Esophagus (tissue), 2 donors: Measurements from ENCODE around the gene BRD1. TPM values are rescaled to one million over a fixed set of nuclear protein-coding genes. Genes with fewer than 3 reads are reported as not detected.
A peak's percentile ranks its signal among the peaks of the same experiment; 100 is the strongest.

Experiments used
- H3K27ac ChIP-seq, 2 donors: one replicate each; pipeline ENCODE4 v1.5.1; 2013; ENCODE audit warnings: low read depth in 2 of 2, mild to moderate bottlenecking in 2 of 2, inconsistent platforms in 1 of 2, low read length in 1 of 2, moderate library complexity in 1 of 2
- H3K27me3 ChIP-seq, 2 donors: one replicate each; pipeline ENCODE4 v1.6.1; 2013; ENCODE audit warnings: low read length in 2 of 2, control low read depth in 1 of 2, mild to moderate bottlenecking in 1 of 2; ENCODE audit not compliant: insufficient read depth in 2 of 2, control insufficient read depth in 1 of 2
- H3K36me3 ChIP-seq, 2 donors: one replicate each; pipeline ENCODE4 v1.6.1; 2013; ENCODE audit warnings: low read length in 1 of 2; ENCODE audit not compliant: control insufficient read depth in 2 of 2, insufficient read depth in 2 of 2
- H3K4me1 ChIP-seq, 2 donors: one replicate each; pipeline ENCODE4 v1.6.1; 2013; ENCODE audit warnings: low read length in 1 of 2; ENCODE audit not compliant: control insufficient read depth in 2 of 2, insufficient read depth in 2 of 2
- H3K4me3 ChIP-seq, 2 donors: one replicate each; pipeline ENCODE4 v1.5.1; 2013; ENCODE audit warnings: low read length in 2 of 2, mild to moderate bottlenecking in 2 of 2, low read depth in 1 of 2, moderate library complexity in 1 of 2
- H3K9me3 ChIP-seq, 2 donors: one replicate each; pipeline ENCODE4 v1.6.1; 2013; ENCODE audit warnings: mild to moderate bottlenecking in 2 of 2, low read depth in 1 of 2, low read length in 1 of 2, moderate library complexity in 1 of 2; ENCODE audit not compliant: control insufficient read depth in 2 of 2, insufficient read depth in 1 of 2
- WGBS, 2 donors: extraction: QIAGEN DNeasy Blood & Tissue Kit; methylation state at CpG; one replicate each; pipeline ENCODE4 v1.1.7; 2013; 5-methylcytosine and 5-hydroxymethylcytosine counted together
- polyA plus RNA-seq, 2 donors: library from polyadenylated mRNA; stranded (reverse); fragments of 200-250 nt; gene quantifications; one replicate each; pipeline ENCODE4 v1.2.3, GENCODE V29; 2013
- donor health status: healthy with polysubstance abuse.
- donor health status: Bipolar disorder and iron deficiency.

Gene BRD1
- polyA plus RNA-seq, 2 donors, result 17.7 to 23.5 TPM

DNA sequence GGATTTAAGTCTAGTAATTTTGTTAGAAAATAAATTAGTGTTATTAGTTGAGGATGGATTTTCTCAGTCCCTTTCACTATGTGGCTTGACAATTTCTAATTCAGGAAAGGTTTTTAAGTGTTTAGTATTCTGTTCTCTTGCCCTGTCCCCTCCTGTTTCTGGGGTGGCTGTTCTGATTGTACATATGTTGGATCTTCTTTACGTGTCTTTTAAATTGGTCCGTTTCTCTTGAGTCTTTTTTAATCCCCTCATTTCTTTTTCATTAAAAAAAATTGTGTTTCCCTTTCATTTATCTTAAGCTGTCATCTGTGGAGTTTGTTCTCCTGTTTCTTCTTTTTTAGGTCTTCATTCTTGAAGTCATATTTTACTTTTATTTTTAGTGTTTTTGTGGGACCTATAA, 38.5 kb upstream of the BRD1 start:
- Histone ChIP-seq H3K27me3 (no peaks in the 10 kb centered on the region), H3K4me3 (no peak overlapping the region), H3K36me3 (peaks cover 0 to 2% of the 10 kb centered on the region in 2 donors), H3K4me1 (peaks cover 0 to 2% of the 10 kb centered on the region in 2 donors), H3K27ac (no peak overlapping the region), H3K9me3 (peaks cover 0 to 3% of the 10 kb centered on the region in 2 donors)
- 28 to 34% methylated on average over 2 of the region's 2 CpGs for WGBS, 2 donors

DNA sequence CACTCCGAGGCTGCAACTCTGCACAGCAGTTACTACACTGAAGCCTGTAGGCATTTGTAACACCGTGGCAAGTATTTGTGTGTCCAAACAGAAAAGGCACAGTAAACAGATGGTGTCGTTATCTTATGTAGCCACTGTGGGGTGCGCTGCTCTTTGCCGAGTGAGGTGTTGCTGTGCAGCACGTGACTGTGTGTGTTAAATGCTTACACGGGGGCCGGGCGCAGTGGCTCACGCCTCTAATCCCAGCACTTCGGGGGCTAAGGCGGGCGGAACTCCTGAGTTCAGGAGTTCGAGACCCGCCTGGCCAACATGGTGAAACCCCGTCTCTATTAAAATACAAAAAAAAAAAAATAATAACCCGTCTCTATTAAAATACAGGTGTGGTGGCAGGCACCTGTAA, 37.5 kb upstream of the BRD1 start:
- WGBS, 2 donors, result 92% methylated on average over 17 of the region's 17 CpGs
- Histone ChIP-seq H3K36me3 (peaks cover 0 to 2% of the 10 kb centered on the region in 2 donors), H3K9me3 (peaks cover 0 to 3% of the 10 kb centered on the region in 2 donors), H3K27ac (no peak overlapping the region), H3K27me3 (no peaks in the 10 kb centered on the region), H3K4me3 (no peak overlapping the region), H3K4me1 (peaks cover 0 to 2% of the 10 kb centered on the region in 2 donors)

GRCh38 chr22:49863931-49864330, 36.3 kb upstream of the BRD1 start:
- 75 to 80% methylated on average over 7 of the region's 7 CpGs for WGBS, 2 donors

GRCh38 chr22:49862496-49862776, 34.8 kb upstream of the BRD1 start:
- H3K4me1 ChIP-seq, result peaks cover 0 to 7% of the 10 kb centered on the region in 2 donors
- 95 to 97% methylated on average over 5 of the region's 5 CpGs for WGBS, 2 donors
- H3K36me3 ChIP-seq, result peaks cover 0 to 2% of the 10 kb centered on the region in 2 donors
- no peaks in the 10 kb centered on the region for H3K27me3 ChIP-seq
- H3K27ac ChIP-seq, result no peak overlapping the region
- H3K4me3 ChIP-seq, result no peak overlapping the region
- H3K9me3 ChIP-seq, result no peaks in the 10 kb centered on the region

More at GRCh38 chr22:49863931-49864330, 36.3 kb upstream of the BRD1 start:
- Histone ChIP-seq H3K36me3 (peaks cover 0 to 2% of the 10 kb centered on the region in 2 donors), H3K4me3 (no peak overlapping the region), H3K4me1 (peaks cover 0 to 4% of the 10 kb centered on the region in 2 donors), H3K27ac (no peak overlapping the region), H3K27me3 (no peaks in the 10 kb centered on the region), H3K9me3 (no peaks in the 10 kb centered on the region)

GRCh38 chr22:49861642-49862495, 34.2 kb upstream of the BRD1 start:
- Histone ChIP-seq H3K9me3 (no peaks in the 10 kb centered on the region), H3K27ac (no peak overlapping the region), H3K27me3 (no peaks in the 10 kb centered on the region), H3K36me3 (peaks cover 0 to 5% of the 10 kb centered on the region in 2 donors), H3K4me1 (peaks cover 3 to 7% of the 10 kb centered on the region in 2 donors), H3K4me3 (no peak overlapping the region)
- 94% methylated on average over 29 of the region's 29 CpGs for WGBS, 2 donors

DNA sequence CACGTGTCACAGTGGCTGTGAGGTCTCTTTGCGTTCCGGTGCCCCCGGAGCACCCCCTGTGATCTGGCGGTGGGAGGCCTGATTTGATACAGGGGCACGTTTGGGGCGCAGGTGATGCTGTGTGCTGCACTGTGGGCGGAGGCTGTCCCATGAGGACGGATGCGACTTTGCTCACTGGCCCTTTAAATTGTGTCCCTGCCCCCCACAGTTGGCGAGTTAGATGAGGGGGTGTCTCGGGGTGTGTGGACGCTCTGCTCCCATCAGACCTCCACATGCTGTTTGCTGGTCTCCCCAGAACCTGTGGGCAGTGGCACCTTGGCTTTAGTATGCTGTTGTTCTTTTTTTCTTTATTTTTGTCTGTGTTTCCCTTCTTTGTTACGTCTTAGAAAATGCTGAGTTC, 31.2 kb upstream of the BRD1 start:
- WGBS, 2 donors, result 90 to 92% methylated on average over 13 of the region's 14 CpGs
- Histone ChIP-seq H3K9me3 (no peaks in the 10 kb centered on the region), H3K4me3 (no peak overlapping the region), H3K36me3 (peaks cover 0 to 3% of the 10 kb centered on the region in 2 donors), H3K4me1 (peaks cover 5 to 11% of the 10 kb centered on the region in 2 donors), H3K27me3 (no peaks in the 10 kb centered on the region), H3K27ac (no peak overlapping the region)

- H3K4me3 ChIP-seq, result no peak overlapping the region
- peaks cover 5 to 11% of the 10 kb centered on the region in 2 donors for H3K4me1 ChIP-seq
- H3K27me3 ChIP-seq, result no peaks in the 10 kb centered on the region
- WGBS, 2 donors, result 88% methylated on average over 26 to 31 of the region's 31 CpGs
- no peaks in the 10 kb centered on the region for H3K9me3 ChIP-seq
- H3K36me3 ChIP-seq, result peaks cover 0 to 3% of the 10 kb centered on the region in 2 donors
- H3K27ac ChIP-seq, result no peak overlapping the region
Observed at GRCh38 chr22:49856766-49857618, 29.3 kb upstream of the BRD1 start.

GRCh38 chr22:49856343-49856742, 28.7 kb upstream of the BRD1 start:
- H3K4me1 ChIP-seq, result peaks cover 5 to 11% of the 10 kb centered on the region in 2 donors
- no peak overlapping the region for H3K4me3 ChIP-seq
- no peaks in the 10 kb centered on the region for H3K27me3 ChIP-seq
- no peak overlapping the region for H3K27ac ChIP-seq
- H3K36me3 ChIP-seq, result peaks cover 0 to 3% of the 10 kb centered on the region in 2 donors
- WGBS, 2 donors, result 87 to 88% methylated on average over 16 to 19 of the region's 23 CpGs
- H3K9me3 ChIP-seq, result no peaks in the 10 kb centered on the region

DNA sequence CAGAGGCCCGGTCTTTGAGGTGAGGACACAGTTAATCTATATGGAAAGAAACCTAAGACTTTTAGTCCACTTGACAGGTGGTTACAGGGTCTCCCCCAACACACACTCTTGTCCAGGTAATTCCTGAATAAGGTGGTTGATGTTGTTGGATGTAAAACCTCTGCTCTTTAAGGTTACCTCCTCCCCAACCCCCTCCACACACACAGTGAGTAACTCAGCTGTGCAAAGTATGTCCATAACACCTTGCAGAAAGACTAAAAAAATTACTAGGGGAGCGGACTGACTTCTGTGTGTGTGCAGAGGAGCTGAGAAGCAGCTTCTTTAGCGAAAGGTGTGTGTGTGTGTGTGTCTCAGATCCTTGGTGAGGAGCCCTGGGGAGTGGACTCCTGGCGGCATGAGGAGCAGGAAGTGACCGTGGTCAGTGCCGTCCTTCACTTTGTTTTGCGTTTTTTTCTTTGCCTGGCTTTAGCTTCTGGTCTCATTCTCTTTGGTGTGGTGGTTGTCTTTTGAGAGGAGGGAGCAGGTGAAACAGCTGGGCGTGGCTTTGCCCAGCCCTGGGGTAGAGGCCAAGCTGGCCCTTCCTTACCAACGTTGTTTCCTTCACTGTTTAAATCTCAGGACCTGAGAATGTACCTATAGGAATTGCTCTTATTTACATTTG, 27.7 kb upstream of the BRD1 start:
- 30 to 35% methylated on average over 9 of the region's 9 CpGs for WGBS, 2 donors
- Histone ChIP-seq H3K4me3 (peak overlapping the region in 1 of 2 donors; percentile 78), H3K27ac (peak overlapping the region; percentile 9 to 61)

More for the DNA sequence above, 27.7 kb upstream of the BRD1 start:
- Histone ChIP-seq H3K9me3 (no peaks in the 10 kb centered on the region), H3K4me1 (peaks cover 5 to 9% of the 10 kb centered on the region in 2 donors), H3K27me3 (no peaks in the 10 kb centered on the region), H3K36me3 (peaks cover 0 to 3% of the 10 kb centered on the region in 2 donors)
